Liver (tissue), 9 donors: ENCODE results near the gene CCDC141. TPM values are rescaled to one million over a fixed set of nuclear protein-coding genes. Genes with fewer than 3 reads are reported as not detected.

Source experiments
- DNase-seq: peaks from one replicate; pipeline ENCODE4 v3.0.0-alpha.2; 2017; ENCODE audit warnings: low spot score
- H3K27ac ChIP-seq, 2 donors: one replicate each; pipeline ENCODE4 v1.7.0; 2013; ENCODE audit warnings: inconsistent platforms in 2 of 2, low read length in 2 of 2, control low read depth in 1 of 2, low read depth in 1 of 2, mild to moderate bottlenecking in 1 of 2
- H3K27me3 ChIP-seq, 4 donors: one replicate each; pipeline versions ENCODE4 v1.6.1 to v1.7.0; 2013; ENCODE audit warnings: low read length in 3 of 4, inconsistent platforms in 1 of 4, mild to moderate bottlenecking in 1 of 4, moderate library complexity in 1 of 4; ENCODE audit not compliant: control insufficient read depth in 4 of 4, insufficient read depth in 4 of 4
- H3K36me3 ChIP-seq, 4 donors: one replicate each; pipeline versions ENCODE4 v1.6.1 to v1.7.0; 2013; ENCODE audit warnings: low read length in 3 of 4, mild to moderate bottlenecking in 3 of 4, low read depth in 1 of 4, moderate library complexity in 1 of 4; ENCODE audit not compliant: control insufficient read depth in 4 of 4, insufficient read depth in 3 of 4
- H3K4me1 ChIP-seq, 4 donors: one replicate each; pipeline versions ENCODE4 v1.6.1 to v1.7.0; 2013; ENCODE audit warnings: low read length in 3 of 4, mild to moderate bottlenecking in 3 of 4, moderate library complexity in 1 of 4; ENCODE audit not compliant: control insufficient read depth in 4 of 4, insufficient read depth in 4 of 4
- H3K4me3 ChIP-seq, 3 donors: one replicate each; pipeline versions ENCODE4 v1.6.1 to v1.7.0; 2013; ENCODE audit warnings: low read length in 3 of 3, control low read depth in 1 of 3, low read depth in 1 of 3, mild to moderate bottlenecking in 1 of 3
- H3K9ac ChIP-seq, 2 donors: one replicate each; pipeline ENCODE4 v1.7.0; 2013; ENCODE audit warnings: low read length in 2 of 2, mild to moderate bottlenecking in 2 of 2, moderate library complexity in 2 of 2, control low read depth in 1 of 2, low read depth in 1 of 2
- H3K9me3 ChIP-seq, 4 donors: one replicate each; pipeline versions ENCODE4 v1.6.1 to v1.7.0; 2013; ENCODE audit warnings: low read length in 3 of 4; ENCODE audit not compliant: control insufficient read depth in 4 of 4
- ATF3 ChIP-seq: IDR thresholded peaks from 2 replicates; pipeline ENCODE4 v1.6.1; 2016; ENCODE audit warnings: antibody characterized with exemption
- CTCF ChIP-seq: fragments of 150-350 bp; IDR thresholded peaks from 2 replicates; pipeline ENCODE4 v1.5.1; 2017; ENCODE audit warnings: improper control_type of control experiment, low read depth, low read length; ENCODE audit not compliant: missing input control
- EGR1 ChIP-seq, 2 donors: IDR thresholded peaks; 2 replicates each; pipeline ENCODE4 v1.6.1; 2016 to 2018; ENCODE audit warnings: antibody characterized with exemption in 2 of 2, low read depth in 2 of 2
- FOXA2 ChIP-seq: IDR thresholded peaks from 2 replicates; pipeline ENCODE4 v1.6.1; 2016; ENCODE audit warnings: antibody characterized with exemption
- GABPA ChIP-seq, 2 donors: IDR thresholded peaks in 1 of 2; conservative IDR thresholded peaks in 1 of 2; 2 replicates each; pipeline ENCODE4 v1.6.1; 2016; ENCODE audit warnings: antibody characterized with exemption in 2 of 2, mild to moderate bottlenecking in 1 of 2, moderate library complexity in 1 of 2
- HNF4A ChIP-seq, 2 donors: conservative IDR thresholded peaks; 2 replicates each; pipeline ENCODE4 v1.6.1; 2016; ENCODE audit warnings: antibody characterized with exemption in 2 of 2, mild to moderate bottlenecking in 2 of 2
- HNF4G ChIP-seq: IDR thresholded peaks from 2 replicates; pipeline ENCODE4 v1.6.1; 2016; ENCODE audit warnings: antibody characterized with exemption
- JUND ChIP-seq, 2 donors: IDR thresholded peaks; 2 replicates each; pipeline ENCODE4 v1.6.1; 2016; ENCODE audit warnings: antibody characterized with exemption in 2 of 2
- MAX ChIP-seq: IDR thresholded peaks from 2 replicates; pipeline ENCODE4 v1.6.1; 2016; ENCODE audit warnings: antibody characterized with exemption
- REST ChIP-seq: IDR thresholded peaks from 2 replicates; pipeline ENCODE4 v1.6.1; 2016; ENCODE audit warnings: antibody characterized with exemption, mild to moderate bottlenecking
- RXRA ChIP-seq, 2 donors: IDR thresholded peaks; 2 replicates each; pipeline ENCODE4 v1.6.1; 2017 to 2018; ENCODE audit warnings: antibody characterized with exemption in 2 of 2, mild to moderate bottlenecking in 1 of 2
- SP1 ChIP-seq: IDR thresholded peaks from 2 replicates; pipeline ENCODE4 v1.6.1; 2018; ENCODE audit warnings: antibody characterized with exemption, mild to moderate bottlenecking
- TAF1 ChIP-seq: conservative IDR thresholded peaks from 2 replicates; pipeline ENCODE4 v1.6.1; 2016; ENCODE audit warnings: antibody characterized with exemption, mild to moderate bottlenecking
- YY1 ChIP-seq: IDR thresholded peaks from 2 replicates; pipeline ENCODE4 v1.6.1; 2016; ENCODE audit warnings: antibody characterized with exemption, mild to moderate bottlenecking
- WGBS: extraction: QIAGEN DNeasy Blood & Tissue Kit; methylation state at CpG from one replicate; pipeline ENCODE4 v1.1.7; 2013; 5-methylcytosine and 5-hydroxymethylcytosine counted together
- polyA plus RNA-seq, 2 donors: library from polyadenylated mRNA; stranded (reverse) in 1 of 2; unstranded in 1 of 2; fragments of 200-250 nt in 1 of 2; fragments of >200 nt in 1 of 2; fragmentation: Nextera tagmentation in 1 of 2; extraction: Ambion mirVana in 1 of 2; gene quantifications; one replicate each; pipeline versions ENCODE4 v1.2.1 to v1.2.3, GENCODE V29; 2013 to 2015
- total RNA-seq, 2 donors: library from RNA; depleted of rRNA; stranded (reverse); fragments of >200 nt; gene quantifications; one replicate each; pipeline ENCODE4 v1.2.3, GENCODE V29; 2014
- donor health status: healthy.
- donor health status: healthy.
- donor health status: healthy.
- donor health status: healthy.
- donor health status: healthy.

The CCDC141 gene
- total and polyA plus RNA-seq, 4 donors, result 0.05 to 1.0 (median 0.39) TPM

- Histone ChIP-seq H3K9ac (no peak overlapping the region), H3K27ac (no peak overlapping the region), H3K4me1 (no peaks in the 10 kb centered on the region), H3K4me3 (no peak overlapping the region), H3K9me3 (peaks cover 0 to 4% (median 0%) of the 10 kb centered on the region in 4 donors), H3K27me3 (no peaks in the 10 kb centered on the region), H3K36me3 (no peaks in the 10 kb centered on the region)
- DNase-seq, result no peak
- no peak for TF ChIP-seq HNF4G
- no peak for TF ChIP-seq HNF4A (conservative IDR thresholded peaks at IDR 0.05)
- TF ChIP-seq JUND (IDR thresholded peaks at IDR 0.05), result no peak
- no peak for TF ChIP-seq FOXA2
- TF ChIP-seq EGR1 (IDR thresholded peaks at IDR 0.05; ENCODE audit: low read depth in 2 of 2), result no peak
- 34% methylated on average over 2 of the region's 2 CpGs for WGBS
Observed at GRCh38 chr2:179031731-179032408, 18.1 kb downstream of the CCDC141 start.

GRCh38 chr2:179024445-179024844 lies 25.5 kb downstream of the CCDC141 start:
- no peak for DNase-seq
- peaks cover 0 to 4% (median 0%) of the 10 kb centered on the region in 4 donors for H3K9me3 ChIP-seq
- WGBS, result 75% methylated on average over 2 of the region's 2 CpGs

More at GRCh38 chr2:179024445-179024844, 25.5 kb downstream of the CCDC141 start:
- H3K27ac ChIP-seq, result no peak overlapping the region
- no peaks in the 10 kb centered on the region for H3K4me1 ChIP-seq
- TF ChIP-seq HNF4G (no peak), RXRA (IDR thresholded peaks at IDR 0.05) (no peak), MAX (no peak), CTCF (no peak), REST (no peak), ATF3 (no peak), HNF4A (conservative IDR thresholded peaks at IDR 0.05) (no peak), GABPA (IDR thresholded peaks at IDR 0.05 in 1 of 2, conservative IDR thresholded peaks at IDR 0.05 in 1 of 2) (no peak), YY1 (no peak), EGR1 (IDR thresholded peaks at IDR 0.05; ENCODE audit: low read depth in 2 of 2) (no peak), SP1 (no peak), TAF1 (no peak)
- no peaks in the 10 kb centered on the region for H3K36me3 ChIP-seq
- H3K9ac ChIP-seq, result no peak overlapping the region
- H3K27me3 ChIP-seq, result no peaks in the 10 kb centered on the region
- no peak overlapping the region for H3K4me3 ChIP-seq
